Heart right ventricle (tissue), 16 donors: ENCODE results near the gene CPA4. TPM values are rescaled to one million over a fixed set of nuclear protein-coding genes. Genes with fewer than 3 reads are reported as not detected.

Experiments
- ATAC-seq, 8 donors: fragments of 200-7000 bp; cut with Tn5 transposase; one replicate each; pipeline ENCODE4 v1.9.1; 2020; ENCODE audit warnings: mild to moderate bottlenecking in 8 of 8, moderate library complexity in 8 of 8, moderate number of reproducible peaks in 1 of 8
- DNase-seq, 2 donors: peaks; one replicate each; pipeline ENCODE4 v3.0.0-alpha.2; 2020
- H3K27ac ChIP-seq, 10 donors: fragments of 200-600 bp; sonication (generic) in 2 of 10; one replicate each; pipeline versions ENCODE4 v1.5.0 to v1.8.0; 2020 to 2022; ENCODE audit warnings: mild to moderate bottlenecking in 3 of 10
- H3K27me3 ChIP-seq, 7 donors: fragments of 200-600 bp; one replicate each; pipeline ENCODE4 v1.8.0; 2021 to 2022; ENCODE audit warnings: mild to moderate bottlenecking in 2 of 7
- H3K36me3 ChIP-seq, 9 donors: fragments of 200-600 bp; sonication (generic) in 1 of 9; one replicate each; pipeline versions ENCODE4 v1.5.0 to v1.8.0; 2020 to 2022; ENCODE audit warnings: mild to moderate bottlenecking in 2 of 9
- H3K4me1 ChIP-seq, 9 donors: fragments of 200-600 bp; sonication (generic) in 1 of 9; one replicate each; pipeline versions ENCODE4 v1.5.0 to v1.8.0; 2020 to 2022; ENCODE audit warnings: mild to moderate bottlenecking in 4 of 9
- H3K4me3 ChIP-seq, 10 donors: fragments of 200-600 bp; sonication (generic) in 2 of 10; one replicate each; pipeline versions ENCODE4 v1.5.0 to v1.8.0; 2020 to 2022; ENCODE audit warnings: mild to moderate bottlenecking in 7 of 10, moderate library complexity in 2 of 10
- H3K9me3 ChIP-seq, 11 donors: fragments of 200-600 bp in 10 of 11; sonication (generic) in 2 of 11; one replicate each; pipeline versions ENCODE4 v1.5.0 to v1.8.0; 2013 to 2022; ENCODE audit warnings: mild to moderate bottlenecking in 2 of 11, control low read depth in 1 of 11, moderate library complexity in 1 of 11
- WGBS, 2 donors: extraction: QIAGEN DNeasy Blood & Tissue Kit; methylation state at CpG; one replicate each; pipeline ENCODE4 v1.1.7; 2013; ENCODE audit warnings: inconsistent platforms in 1 of 2; 5-methylcytosine and 5-hydroxymethylcytosine counted together
- intact Hi-C, 10 donors: fragments of 100-400 bp; cut with DNase I; formaldehyde crosslinking; loops; one replicate each; pipeline versions ENCODE4 v1.11.1 to v1.14.2; 2022
- polyA plus RNA-seq, 2 donors: library from polyadenylated mRNA; stranded (reverse); fragments of 200-250 nt; gene quantifications; one replicate each; pipeline ENCODE4 v1.2.3, GENCODE V29; 2013
- total RNA-seq, 10 donors: library from RNA; stranded (reverse); fragmentation: NEBNext Ultra II Directional in 3 of 10; extraction: Animal tissue kit (Norgen Biotek cat#: 25700) in 3 of 10; gene quantifications; one replicate each; pipeline versions ENCODE4 v1.2.1 to v1.2.4, GENCODE V29; 2021 to 2023
- TF ChIP-seq, protein P1 (sequence below), 9 donors: fragments of 200-600 bp; sonication (generic) in 2 of 9; IDR thresholded peaks; one replicate each; pipeline versions ENCODE4 v1.5.0 to v1.8.0; 2021 to 2022; ENCODE audit warnings: antibody characterized with exemption in 9 of 9, mild to moderate bottlenecking in 5 of 9, moderate library complexity in 1 of 9
- donor health status: Arrhythmogenic right ventricular cardiomyopathy.
- donor health status: ischemic (EF 13 %, LVEDD 7.1; RV severe dilation, severe dysfunction).
- donor health status: healthy with polysubstance abuse.
- donor health status: DM: no; HTN: yes; CAD: no.
- donor health status: DM: no; HTN: no; CAD: no.
- donor health status: ischemic (EF 25% LVEDD 6.9; RV normal size, moderate dysfunction).
- donor health status: ischemic (EF 25% LVEDD 5.7; RV mildly dilated, moderate dysfunction).
- donor health status: healthy.
- donor health status: DM: yes; HTN: yes; CAD: no.
- donor health status: Ischemic cardiomyopathy.
- donor health status: ischemic (EF 35%, LVEDD 5.7; RV mildly dilated, moderate dysfunction).
- donor health status: nonischemic (EF 11% LVEDD 7.7; RV severe dilation, severe dysfunction).
- donor health status: DM: yes; HTN: yes; CAD: no.
- donor health status: PGD.
- donor health status: ischemic (EF 29% LVEDD 5.4; RV normal size, mild dysfunction).
- donor health status: nonischemic (EF 23%, LVEDD 6.1; RV moderate dilation, normal function).

The CPA4 gene
- total and polyA plus RNA-seq, 12 donors: 0.04 to 2.7 (median 0.46) TPM; not detected in 7

DNA sequence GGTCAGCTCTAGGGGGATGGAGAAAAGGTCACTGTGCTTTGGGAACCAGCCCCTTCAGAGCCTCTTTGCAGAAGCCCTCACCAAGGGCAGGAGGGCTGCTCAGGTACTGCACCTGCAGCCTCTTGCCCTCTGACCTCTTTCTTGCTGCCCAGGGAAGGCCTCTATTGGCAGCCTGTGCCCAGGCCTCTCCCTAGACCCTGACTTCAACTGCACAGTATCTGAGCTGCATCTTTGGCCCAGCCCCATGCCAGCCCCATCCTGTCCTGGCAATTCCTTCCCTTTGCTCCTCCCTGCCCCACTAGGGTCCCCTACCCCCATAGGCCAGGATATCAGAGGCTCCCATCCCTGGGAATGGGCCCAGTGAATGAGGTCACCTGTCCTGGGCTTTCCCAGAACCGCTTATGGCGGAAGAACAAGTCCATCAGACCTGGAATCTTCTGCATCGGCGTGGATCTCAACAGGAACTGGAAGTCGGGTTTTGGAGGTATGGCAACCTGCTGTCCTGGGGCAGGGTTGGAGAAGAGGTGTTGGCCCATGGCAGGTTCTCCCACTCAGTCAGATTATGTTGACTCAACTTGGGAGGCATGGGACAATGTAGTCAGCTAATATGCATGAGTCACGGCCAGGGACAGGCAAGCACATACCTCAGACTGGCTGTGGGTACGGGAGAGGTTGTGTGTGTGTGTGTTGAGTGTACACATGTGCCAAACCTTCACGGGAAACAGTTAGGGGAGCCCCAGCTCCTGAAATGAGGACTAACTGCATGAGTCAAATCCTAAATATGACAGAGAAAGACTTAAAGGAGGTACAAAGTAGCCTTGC lies 70.3 kb downstream of the CPA4 start:
- DNase-seq: no peak
- Histone ChIP-seq H3K4me1 (no peaks in the 10 kb centered on the region), H3K27ac (no peak overlapping the region), H3K27me3 (no peaks in the 10 kb centered on the region), H3K4me3 (no peak overlapping the region), H3K9me3 (peaks cover 0 to 24% (median 10%) of the 10 kb centered on the region in 11 donors), H3K36me3 (no peaks in the 10 kb centered on the region)
- WGBS, 2 donors: 87 to 90% methylated on average over 8 of the region's 8 CpGs
- ATAC-seq: no peak
- intact Hi-C loops: loop anchor here in 1 of 10 donors (10.0 kb wide), 1 partner anchor 62 kb away; no protein-coding TSS in a partner anchor
- TF ChIP-seq, protein P1, sequence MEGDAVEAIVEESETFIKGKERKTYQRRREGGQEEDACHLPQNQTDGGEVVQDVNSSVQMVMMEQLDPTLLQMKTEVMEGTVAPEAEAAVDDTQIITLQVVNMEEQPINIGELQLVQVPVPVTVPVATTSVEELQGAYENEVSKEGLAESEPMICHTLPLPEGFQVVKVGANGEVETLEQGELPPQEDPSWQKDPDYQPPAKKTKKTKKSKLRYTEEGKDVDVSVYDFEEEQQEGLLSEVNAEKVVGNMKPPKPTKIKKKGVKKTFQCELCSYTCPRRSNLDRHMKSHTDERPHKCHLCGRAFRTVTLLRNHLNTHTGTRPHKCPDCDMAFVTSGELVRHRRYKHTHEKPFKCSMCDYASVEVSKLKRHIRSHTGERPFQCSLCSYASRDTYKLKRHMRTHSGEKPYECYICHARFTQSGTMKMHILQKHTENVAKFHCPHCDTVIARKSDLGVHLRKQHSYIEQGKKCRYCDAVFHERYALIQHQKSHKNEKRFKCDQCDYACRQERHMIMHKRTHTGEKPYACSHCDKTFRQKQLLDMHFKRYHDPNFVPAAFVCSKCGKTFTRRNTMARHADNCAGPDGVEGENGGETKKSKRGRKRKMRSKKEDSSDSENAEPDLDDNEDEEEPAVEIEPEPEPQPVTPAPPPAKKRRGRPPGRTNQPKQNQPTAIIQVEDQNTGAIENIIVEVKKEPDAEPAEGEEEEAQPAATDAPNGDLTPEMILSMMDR (IDR thresholded peaks at IDR 0.05): no peak

DNA sequence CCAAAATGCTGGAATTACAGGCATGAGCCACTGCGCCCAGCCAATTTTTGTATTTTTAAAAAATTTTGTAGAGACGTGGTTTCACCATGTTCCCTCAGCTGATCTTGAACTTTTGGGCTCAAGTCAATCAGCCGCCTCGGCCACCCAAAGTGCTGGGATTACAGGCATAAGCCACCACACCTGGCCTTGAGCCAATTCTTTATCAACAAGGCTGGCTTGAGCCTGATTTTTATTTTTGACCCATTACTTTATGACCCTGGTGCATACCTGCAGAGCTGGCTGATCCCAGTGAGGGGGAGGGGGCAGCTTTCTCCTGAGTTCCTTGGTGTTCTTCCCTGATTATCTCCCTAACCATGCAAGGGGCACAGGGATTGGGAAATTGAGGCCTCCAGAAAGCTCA lies 71.5 kb downstream of the CPA4 start:
- Histone ChIP-seq H3K4me1 (peaks cover 0 to 8% (median 0%) of the 10 kb centered on the region in 9 donors), H3K4me3 (no peak overlapping the region), H3K27ac (no peak overlapping the region), H3K36me3 (no peaks in the 10 kb centered on the region), H3K9me3 (peaks cover 0 to 16% (median 2%) of the 10 kb centered on the region in 11 donors), H3K27me3 (no peaks in the 10 kb centered on the region)
- WGBS, 2 donors: 84 to 90% methylated on average over 4 of the region's 4 CpGs
- intact Hi-C loops: loop anchor here in 1 of 10 donors (10.0 kb wide), 1 partner anchor 60 kb away; no protein-coding TSS in a partner anchor
- TF ChIP-seq, protein P1 (IDR thresholded peaks at IDR 0.05): no peak
- no peak for ATAC-seq
- no peak for DNase-seq

GRCh38 chr7:130365088-130365487 lies 72.1 kb downstream of the CPA4 start:
- H3K27me3 ChIP-seq: no peaks in the 10 kb centered on the region
- 87 to 95% methylated on average over 2 of the region's 2 CpGs for WGBS, 2 donors
- ATAC-seq: no peak
- no peak overlapping the region for H3K4me3 ChIP-seq
- H3K27ac ChIP-seq: no peak overlapping the region
- H3K4me1 ChIP-seq: peaks cover 0 to 14% (median 4%) of the 10 kb centered on the region in 9 donors
- no peak for DNase-seq
- H3K36me3 ChIP-seq: no peaks in the 10 kb centered on the region
- intact Hi-C loops: loop anchor here in 1 of 10 donors (10.0 kb wide), 1 partner anchor 60 kb away; no protein-coding TSS in a partner anchor
- TF ChIP-seq, protein P1 (IDR thresholded peaks at IDR 0.05): no peak
- H3K9me3 ChIP-seq: peaks cover 0 to 10% (median 0%) of the 10 kb centered on the region in 11 donors

DNA sequence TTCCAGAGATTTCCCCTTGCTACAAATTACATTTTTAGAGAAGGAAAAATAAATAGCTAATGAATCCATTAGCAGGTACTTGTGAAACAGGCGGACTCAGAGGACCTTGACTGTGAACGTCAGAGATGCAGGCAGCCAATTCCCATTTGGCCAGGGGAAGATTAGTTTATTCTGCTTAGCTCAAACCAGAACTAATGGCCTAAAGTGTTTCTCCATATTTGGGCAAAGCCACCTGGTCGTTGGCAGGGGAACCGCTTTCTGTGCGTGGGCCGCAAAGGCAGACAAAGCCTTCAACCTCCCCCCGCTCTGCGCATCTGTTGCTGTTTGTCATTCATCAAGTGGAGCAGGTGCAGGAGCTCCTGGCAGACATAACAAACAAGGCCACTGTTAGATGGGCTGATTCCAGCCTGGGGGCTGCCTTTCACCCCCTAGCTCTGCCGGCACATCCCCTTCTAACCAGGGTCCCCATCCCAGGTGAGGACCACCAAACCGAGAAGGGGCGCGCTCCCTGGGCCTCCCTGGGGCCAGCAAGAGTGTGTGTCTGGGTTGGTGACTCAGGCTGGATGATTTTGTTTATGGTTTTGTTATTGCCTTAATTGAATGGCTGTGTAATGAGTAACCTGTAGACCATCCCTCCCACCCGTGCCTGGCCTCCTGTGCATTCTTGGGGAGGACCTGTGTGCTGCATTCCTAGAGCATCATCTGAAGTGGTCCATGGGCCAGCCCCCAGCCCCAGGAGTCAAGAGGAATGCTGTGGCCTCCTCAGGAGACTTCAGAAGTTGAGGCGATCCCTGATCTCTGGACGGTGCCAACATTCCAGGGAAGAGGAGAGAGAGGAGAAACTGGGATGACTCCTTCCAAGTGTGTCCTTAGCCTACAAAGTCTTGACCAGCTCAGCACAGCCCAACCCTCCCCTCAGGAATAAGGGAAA lies 72.8 kb downstream of the CPA4 start:
- 84 to 86% methylated on average over 15 of the region's 15 CpGs for WGBS, 2 donors
- peaks cover 0 to 3% (median 0%) of the 10 kb centered on the region in 11 donors for H3K9me3 ChIP-seq
- TF ChIP-seq, protein P1 (IDR thresholded peaks at IDR 0.05): no peak
- no peak for DNase-seq
- ATAC-seq: no peak
- no peaks in the 10 kb centered on the region for H3K36me3 ChIP-seq
- H3K4me3 ChIP-seq: no peak overlapping the region
- H3K27ac ChIP-seq: no peak overlapping the region
- no peaks in the 10 kb centered on the region for H3K27me3 ChIP-seq
- intact Hi-C loops: loop anchor here in 1 of 10 donors (10.0 kb wide), 1 partner anchor 59 kb away; no protein-coding TSS in a partner anchor
- peaks cover 0 to 21% (median 5%) of the 10 kb centered on the region in 9 donors for H3K4me1 ChIP-seq
